ENCODE measurements around the gene ZSWIM4.

Gene ZSWIM4

GRCh38 chr19:13834244-13835069 is 39.2 kb downstream of the ZSWIM4 start:
- no peak for DNase-seq (ENCODE audit: low read depth in 3 of 3, low spot score in 1 of 3)

- no peak for DNase-seq (ENCODE audit: low read depth in 3 of 3, low spot score in 1 of 3)
Measured at GRCh38 chr19:13835791-13836723, 40.8 kb downstream of the ZSWIM4 start.

- DNase-seq (ENCODE audit: low read depth in 3 of 3, low spot score in 1 of 3) = no peak
Measured at GRCh38 chr19:13838435-13839129, 43.3 kb downstream of the ZSWIM4 start.

GRCh38 chr19:13839130-13839937 is 44.1 kb downstream of the ZSWIM4 start:
- DNase-seq (ENCODE audit: low read depth in 3 of 3, low spot score in 1 of 3) = peak; percentile 74 to 82 (median 78)

- DNase-seq (ENCODE audit: low read depth in 3 of 3, low spot score in 1 of 3) = no peak
Measured at GRCh38 chr19:13839938-13840304, 44.7 kb downstream of the ZSWIM4 start.

GRCh38 chr19:13840305-13841085 is 45.3 kb downstream of the ZSWIM4 start:
- DNase-seq (ENCODE audit: low read depth in 3 of 3, low spot score in 1 of 3) = no peak

- DNase-seq (ENCODE audit: low read depth in 3 of 3, low spot score in 1 of 3) = no peak
Measured at GRCh38 chr19:13841086-13841961, 46.1 kb downstream of the ZSWIM4 start.

GRCh38 chr19:13841962-13842290 is 46.7 kb downstream of the ZSWIM4 start:
- DNase-seq (ENCODE audit: low read depth in 3 of 3, low spot score in 1 of 3) = no peak

- DNase-seq (ENCODE audit: low read depth in 3 of 3, low spot score in 1 of 3) = peak in 2 of 3 donors; percentile 46 to 48
Measured at GRCh38 chr19:13842291-13843103, 47.3 kb downstream of the ZSWIM4 start.

GRCh38 chr19:13843104-13843921 is 48.1 kb downstream of the ZSWIM4 start:
- DNase-seq (ENCODE audit: low read depth in 3 of 3, low spot score in 1 of 3) = no peak

GRCh38 chr19:13844130-13844631 is 48.9 kb downstream of the ZSWIM4 start:
- no peak for DNase-seq (ENCODE audit: low read depth in 3 of 3, low spot score in 1 of 3)

- DNase-seq (ENCODE audit: low read depth in 3 of 3, low spot score in 1 of 3) = peak; percentile 74 to 91 (median 84)
Measured at GRCh38 chr19:13846557-13847406, 51.5 kb downstream of the ZSWIM4 start.

- peak in 2 of 3 donors; percentile 65 to 67 for DNase-seq (ENCODE audit: low read depth in 3 of 3, low spot score in 1 of 3)
Measured at GRCh38 chr19:13847407-13848339, 52.4 kb downstream of the ZSWIM4 start.

- no peak for DNase-seq (ENCODE audit: low read depth in 3 of 3, low spot score in 1 of 3)
Measured at GRCh38 chr19:13848340-13848677, 53.1 kb downstream of the ZSWIM4 start.

All from stimulated activated CD4-positive, alpha-beta T cell treated with anti-CD3 and anti-CD28 coated beads, TNF-alpha, amount 100 ng/mL, for 1 hour (primary cell).